Suprapubic skin (tissue), 4 donors: ENCODE data around the gene POC1A.

Experiments used
- CTCF ChIP-seq, 2 donors: fragments of 200-600 bp in 1 of 2; fragments of 450-650 bp in 1 of 2; sonication (generic) in 1 of 2; IDR thresholded peaks; one replicate each; pipeline ENCODE4 v1.5.1; 2016 to 2019; ENCODE audit warnings: antibody characterized with exemption in 2 of 2, mild to moderate bottlenecking in 1 of 2, moderate library complexity in 1 of 2
- EP300 ChIP-seq: sonication (generic); formaldehyde crosslinking; IDR thresholded peaks from one replicate; pipeline ENCODE4 v1.6.1; 2017; ENCODE audit warnings: antibody characterized with exemption
- POLR2A ChIP-seq, 2 donors: fragments of 450-650 bp; IDR thresholded peaks; one replicate each; pipeline ENCODE4 v1.6.1; 2017; ENCODE audit warnings: antibody characterized with exemption in 2 of 2, mild to moderate bottlenecking in 2 of 2, moderate library complexity in 2 of 2
- POLR2AphosphoS5 ChIP-seq, 3 donors: sonication (generic); formaldehyde crosslinking; IDR thresholded peaks; one replicate each; pipeline ENCODE4 v1.6.1; 2017; ENCODE audit warnings: antibody characterized with exemption in 3 of 3

- TF ChIP-seq CTCF (IDR thresholded peaks at IDR 0.05) = no peak
- TF ChIP-seq POLR2A (IDR thresholded peaks at IDR 0.05) = no peak
- no peak for TF ChIP-seq POLR2AphosphoS5 (IDR thresholded peaks at IDR 0.05)
- no peak for TF ChIP-seq EP300
These were observed 71.3 kb downstream of the POC1A start for GRCh38 chr3:52082951-52083350.
